Natural killer cell (primary cell): ENCODE data around the gene TUBGCP6. TPM values are rescaled to one million over a fixed set of nuclear protein-coding genes. Genes with fewer than 3 reads are reported as not detected.

Experiments
- ATAC-seq, 3 donors: fragments of 150-1000 bp in 2 of 3; fragments of 200-7000 bp in 1 of 3; cut with Tn5 transposase; 1 replicate in 1 of 3; 2 replicates in 2 of 3; pipeline ENCODE4 v1.10.0; 2021; ENCODE audit warnings: mild to moderate bottlenecking in 2 of 3, moderate library complexity in 2 of 3
- DNase-seq, 2 donors: peaks; one replicate each; pipeline versions ENCODE4 v3.0.0 to v3.0.0-alpha.2; 2013 to 2021; ENCODE audit warnings: mixed read lengths in 1 of 2
- H3K27ac ChIP-seq: one replicate; pipeline ENCODE4 v1.5.1; 2013; ENCODE audit warnings: mild to moderate bottlenecking, low read length
- H3K27me3 ChIP-seq: one replicate; pipeline ENCODE4 v1.6.1; 2013; ENCODE audit warnings: low read length; ENCODE audit not compliant: control insufficient read depth, insufficient read depth
- H3K36me3 ChIP-seq: one replicate; pipeline ENCODE4 v1.6.1; 2013; ENCODE audit warnings: low read length; ENCODE audit not compliant: control insufficient read depth, insufficient read depth
- H3K4me1 ChIP-seq: one replicate; pipeline ENCODE4 v1.6.1; 2013; ENCODE audit warnings: low read length; ENCODE audit not compliant: control insufficient read depth, insufficient read depth
- H3K4me3 ChIP-seq: one replicate; pipeline ENCODE4 v1.5.1; 2013; ENCODE audit warnings: low read length
- H3K9me3 ChIP-seq: one replicate; pipeline ENCODE4 v1.6.1; 2013; ENCODE audit warnings: low read length; ENCODE audit not compliant: control insufficient read depth, insufficient read depth
- H3K27ac Mint-ChIP-seq, 2 donors: one replicate each; pipeline ENCODE4 v1.8.0; 2022; ENCODE audit warnings: mild to moderate bottlenecking in 2 of 2, mixed read lengths in 2 of 2, moderate library complexity in 1 of 2
- H3K27me3 Mint-ChIP-seq, 2 donors: one replicate each; pipeline ENCODE4 v1.8.0; 2022; ENCODE audit warnings: low read depth in 2 of 2, mixed read lengths in 2 of 2
- H3K36me3 Mint-ChIP-seq: one replicate; pipeline ENCODE4 v1.8.0; 2022; ENCODE audit warnings: mixed read lengths
- H3K4me1 Mint-ChIP-seq, 2 donors: one replicate each; pipeline ENCODE4 v1.8.0; 2022; ENCODE audit warnings: mixed read lengths in 2 of 2
- H3K4me3 Mint-ChIP-seq: one replicate; pipeline ENCODE4 v1.8.0; 2022; ENCODE audit warnings: mild to moderate bottlenecking, moderate library complexity, mixed read lengths
- H3K9me3 Mint-ChIP-seq, 2 donors: one replicate each; pipeline ENCODE4 v1.8.0; 2022; ENCODE audit warnings: mixed read lengths in 2 of 2
- CTCF ChIP-seq: fragments of 200-600 bp; IDR thresholded peaks from one replicate; pipeline ENCODE4 v1.8.0; 2022; ENCODE audit warnings: antibody characterized with exemption
- WGBS: methylation state at CpG from one replicate; pipeline ENCODE4 v1.1.7; 2013; ENCODE audit warnings: missing lambda C conversion rate; ENCODE audit not compliant: insufficient coverage; 5-methylcytosine and 5-hydroxymethylcytosine counted together
- intact Hi-C: fragments of 100-400 bp; cut with micrococcal nuclease; formaldehyde crosslinking; loops from one replicate; pipeline ENCODE4 v1.14.2; 2022
- total RNA-seq, 4 donors: library from RNA; stranded (reverse); fragments of 120-200 nt in 1 of 4; gene quantifications; one replicate each; pipeline versions ENCODE4 v1.2.3 to v1.2.4, GENCODE V29; 2013 to 2022

Gene TUBGCP6
- total RNA-seq, 3 donors from 2014 or later (not counting 1 experiment from before 2014, with no cell fraction given), result 105 to 126 (median 118) TPM

DNA sequence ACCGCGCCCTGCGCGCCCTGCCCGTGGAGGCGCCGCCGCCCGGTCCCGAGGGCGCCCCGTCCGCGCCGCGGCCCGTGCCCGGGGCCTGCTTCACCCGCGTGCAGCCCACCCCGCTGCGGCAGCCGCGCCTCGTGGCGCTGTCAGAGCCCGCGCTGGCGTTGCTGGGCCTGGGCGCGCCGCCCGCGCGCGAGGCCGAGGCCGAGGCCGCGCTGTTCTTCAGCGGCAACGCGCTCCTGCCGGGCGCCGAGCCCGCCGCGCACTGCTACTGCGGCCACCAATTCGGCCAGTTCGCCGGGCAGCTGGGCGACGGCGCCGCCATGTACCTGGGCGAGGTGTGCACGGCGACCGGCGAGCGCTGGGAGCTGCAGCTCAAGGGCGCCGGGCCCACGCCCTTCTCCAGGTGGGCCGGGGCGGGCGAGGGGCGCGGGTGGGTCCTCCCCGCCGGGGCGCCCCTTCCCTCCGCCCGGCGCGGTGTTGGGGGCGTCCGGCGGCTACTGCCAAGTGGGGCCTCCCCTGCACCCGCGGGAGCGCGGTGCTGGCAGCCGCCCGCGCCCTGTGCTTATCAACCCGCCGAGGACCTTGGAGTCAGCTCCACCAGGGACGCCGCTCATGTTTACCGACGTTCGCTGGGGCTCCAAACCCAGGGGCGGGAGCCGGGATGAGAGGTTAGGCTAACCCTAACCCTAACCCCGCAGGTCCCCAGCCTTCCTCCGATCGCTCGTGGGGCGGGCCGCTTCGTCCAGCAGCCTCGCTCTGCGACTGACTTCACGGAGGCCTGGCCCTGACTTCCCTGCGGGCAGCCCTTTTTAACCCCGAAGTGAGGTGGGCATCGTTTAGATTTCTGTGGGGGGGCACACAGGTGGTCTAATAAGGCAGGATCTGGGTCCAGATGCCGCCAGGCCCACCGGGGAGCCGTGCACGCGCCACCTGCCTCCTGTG lies 43.4 kb downstream of the TUBGCP6 start:
- Mint-ChIP-seq H3K4me1 (peaks cover 24 to 30% of the 10 kb centered on the region in 2 donors), H3K36me3 (no peaks in the 10 kb centered on the region), H3K4me3 (peak overlapping the region; percentile 87), H3K27ac (no peak overlapping the region), H3K9me3 (no peaks in the 10 kb centered on the region), H3K27me3 (no peaks in the 10 kb centered on the region)
- whole genome bisulfite sequencing, result 3% methylated on average over 115 of the region's 115 CpGs
- H3K9me3 ChIP-seq, result no peaks in the 10 kb centered on the region
- no peak for TF ChIP-seq CTCF
- H3K27ac ChIP-seq, result no peak overlapping the region
- intact Hi-C loops, result no loop called here
- no peak for DNase-seq
- H3K36me3 ChIP-seq, result peaks cover 18% of the 10 kb centered on the region
- no peaks in the 10 kb centered on the region for H3K27me3 ChIP-seq
- peak; percentile 23 to 38 (median 35) for ATAC-seq
- peak overlapping the region; percentile 19 for H3K4me3 ChIP-seq
- H3K4me1 ChIP-seq, result peaks cover 24% of the 10 kb centered on the region

DNA sequence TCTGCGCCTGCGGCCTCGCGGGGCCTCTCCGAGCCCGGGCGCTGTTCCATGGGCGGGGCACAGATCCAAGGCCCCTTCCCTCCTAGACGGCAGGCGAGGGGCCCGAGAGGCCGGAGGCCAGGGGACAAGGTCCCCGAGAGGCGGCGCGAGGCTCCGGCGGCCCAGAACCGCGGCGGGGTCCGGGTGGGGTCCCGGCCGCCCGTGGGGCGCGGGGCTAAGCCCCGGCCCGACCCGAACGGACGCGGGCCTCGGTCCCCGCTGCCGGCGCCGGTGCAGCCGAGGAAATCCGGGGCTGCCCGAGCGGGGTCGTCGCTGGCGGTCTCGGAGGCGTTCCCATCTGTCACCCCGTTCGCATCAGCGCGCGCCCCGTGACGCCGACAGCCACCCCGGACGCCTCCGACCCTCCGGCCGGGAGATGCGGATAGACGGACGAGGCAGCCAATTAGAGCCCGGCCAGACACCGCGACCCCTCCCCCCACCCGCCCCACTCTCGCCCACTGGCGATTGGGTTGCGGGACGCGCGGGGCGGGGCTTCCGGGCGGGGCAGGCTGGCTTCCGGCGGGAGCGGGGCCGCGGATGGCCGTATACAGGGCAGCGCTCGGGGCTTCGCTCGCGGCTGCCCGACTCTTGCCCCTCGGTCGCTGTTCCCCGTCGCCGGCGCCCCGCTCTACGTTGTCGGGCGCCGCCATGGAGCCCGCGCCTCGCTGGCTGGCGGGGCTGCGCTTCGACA lies 44.2 kb downstream of the TUBGCP6 start, which contains the start of gene SELENOO:
TSS of gene SELENOO (plus strand) at position 551 of the 730 bp plus-strand sequence. CDS start at position 577, 26 bp downstream.
- ATAC-seq, result peak; percentile 91 to 95 (median 93)
- Histone ChIP-seq H3K4me3 (peak within 1 kb of the TSS; percentile 44), H3K9me3 (no peaks in the 10 kb centered on the region), H3K36me3 (peaks cover 20% of the 10 kb centered on the region), H3K27me3 (no peaks in the 10 kb centered on the region), H3K27ac (peak within 1 kb of the TSS; percentile 59), H3K4me1 (peaks cover 24% of the 10 kb centered on the region)
- Mint-ChIP-seq H3K27ac (peak within 1 kb of the TSS; percentile 46 to 65), H3K9me3 (no peaks in the 10 kb centered on the region), H3K27me3 (no peaks in the 10 kb centered on the region), H3K36me3 (no peaks in the 10 kb centered on the region), H3K4me3 (peak within 1 kb of the TSS; percentile 87), H3K4me1 (peaks cover 24 to 30% of the 10 kb centered on the region in 2 donors)
- TF ChIP-seq CTCF, result no peak
- intact Hi-C loops, result loop anchor here (1.0 kb wide), 1 partner anchor 10 kb away; no protein-coding TSS in a partner anchor
- DNase-seq, result peak; percentile 91 to 94
- under 1% methylated on average over 105 of the region's 105 CpGs for WGBS

- Mint-ChIP-seq H3K36me3 (no peaks in the 10 kb centered on the region), H3K27ac (peak overlapping the region; percentile 46 to 65), H3K27me3 (no peaks in the 10 kb centered on the region), H3K4me3 (peak overlapping the region; percentile 71), H3K4me1 (peaks cover 19 to 27% of the 10 kb centered on the region in 2 donors), H3K9me3 (no peaks in the 10 kb centered on the region)
- no peak for TF ChIP-seq CTCF
- no peaks in the 10 kb centered on the region for H3K9me3 ChIP-seq
- peaks cover 25% of the 10 kb centered on the region for H3K4me1 ChIP-seq
- no peaks in the 10 kb centered on the region for H3K27me3 ChIP-seq
- intact Hi-C loops, result loop anchor here (1.0 kb wide), 1 partner anchor 10 kb away; no protein-coding TSS in a partner anchor
- H3K36me3 ChIP-seq, result peaks cover 24% of the 10 kb centered on the region
- ATAC-seq, result no peak
- peak in 1 of 2 donors; percentile 37 for DNase-seq
- peak overlapping the region; percentile 44 for H3K4me3 ChIP-seq
- H3K27ac ChIP-seq, result peak overlapping the region; percentile 59
- WGBS, result 8% methylated on average over 34 of the region's 34 CpGs
Measured at GRCh38 chr22:50199829-50200460, 44.9 kb downstream of the TUBGCP6 start.
